Measurements from ENCODE around the gene TAS2R50.
"Not testable (repeated sequence)": the region's sequence is repeated elsewhere in the genome, so short reads cannot be mapped to it uniquely, and the experiment has no call there.

The TAS2R50 gene

GRCh38 chr12:10986812-10987211 lies at the start of gene TAS2R50:
Gene TAS2R50 (minus strand): TSS chr12:10986912. CDS start chr12:10986860, 52 bp downstream.
- DNase-seq (ENCODE audit: low read depth in 3 of 3), result no peak

- not testable (repeated sequence) for DNase-seq (ENCODE audit: low read depth in 3 of 3)
These were observed 47.2 kb upstream of the TAS2R50 start for GRCh38 chr12:11033959-11034358.

GRCh38 chr12:11031307-11031706 lies 44.6 kb upstream of the TAS2R50 start, which contains the start of gene TAS2R31:
Gene TAS2R31 (minus strand): TSS chr12:11031407. CDS start chr12:11031335, 72 bp downstream.
- no peak for DNase-seq (ENCODE audit: low read depth in 3 of 3)

- DNase-seq (ENCODE audit: low read depth in 3 of 3), result no peak
These were observed 39.4 kb upstream of the TAS2R50 start for GRCh38 chr12:11026118-11026517.

- DNase-seq (ENCODE audit: low read depth in 3 of 3), result no peak
These were observed 36.7 kb upstream of the TAS2R50 start for GRCh38 chr12:11023387-11023786.

- no peak for DNase-seq (ENCODE audit: low read depth in 3 of 3)
These were observed 35.8 kb upstream of the TAS2R50 start, which contains the start of gene TAS2R19 for GRCh38 chr12:11022520-11022919. Gene TAS2R19 (minus strand): TSS chr12:11022620. CDS start chr12:11022571, 49 bp downstream.

- no peak for DNase-seq (ENCODE audit: low read depth in 3 of 3)
These were observed 30.2 kb upstream of the TAS2R50 start for GRCh38 chr12:11016937-11017336.

GRCh38 chr12:11015775-11016430 lies 29.2 kb upstream of the TAS2R50 start:
- no peak for DNase-seq (ENCODE audit: low read depth in 3 of 3)

GRCh38 chr12:11014234-11014633 lies 27.5 kb upstream of the TAS2R50 start:
- DNase-seq (ENCODE audit: low read depth in 3 of 3), result no peak

GRCh38 chr12:11007608-11008007 lies 20.9 kb upstream of the TAS2R50 start:
- DNase-seq (ENCODE audit: low read depth in 3 of 3), result no peak

GRCh38 chr12:10998204-10998603 lies 11.5 kb upstream of the TAS2R50 start, which contains the start of gene TAS2R20:
Gene TAS2R20 (minus strand): TSS chr12:10998304. CDS start chr12:10997875, 429 bp downstream.
- no peak for DNase-seq (ENCODE audit: low read depth in 3 of 3)

- no peak for DNase-seq (ENCODE audit: low read depth in 3 of 3)
These were observed 7.6 kb upstream of the TAS2R50 start for GRCh38 chr12:10994307-10994706.

GRCh38 chr12:10989107-10989506 lies 2.4 kb upstream of the TAS2R50 start:
- DNase-seq (ENCODE audit: low read depth in 3 of 3), result no peak

GRCh38 chr12:10982244-10982643 lies 4.5 kb downstream of the TAS2R50 start:
- DNase-seq (ENCODE audit: low read depth in 3 of 3), result peak in 1 of 3 experiments; percentile 4

- DNase-seq (ENCODE audit: low read depth in 3 of 3), result no peak
These were observed 11.7 kb downstream of the TAS2R50 start for GRCh38 chr12:10974965-10975364.

- no peak for DNase-seq (ENCODE audit: low read depth in 3 of 3)
These were observed 17.8 kb downstream of the TAS2R50 start for GRCh38 chr12:10968765-10969456.

GRCh38 chr12:10967409-10967808 lies 19.3 kb downstream of the TAS2R50 start:
- no peak for DNase-seq (ENCODE audit: low read depth in 3 of 3)

- DNase-seq (ENCODE audit: low read depth in 3 of 3), result no peak
These were observed 20.4 kb downstream of the TAS2R50 start for GRCh38 chr12:10966314-10966713.

- DNase-seq (ENCODE audit: low read depth in 3 of 3), result no peak
These were observed 21.2 kb downstream of the TAS2R50 start for GRCh38 chr12:10965476-10965875.

- DNase-seq (ENCODE audit: low read depth in 3 of 3), result no peak
These were observed 26.5 kb downstream of the TAS2R50 start for GRCh38 chr12:10960211-10960610.

- no peak for DNase-seq (ENCODE audit: low read depth in 3 of 3)
These were observed 26.9 kb downstream of the TAS2R50 start for GRCh38 chr12:10959804-10960203.

- no peak for DNase-seq (ENCODE audit: low read depth in 3 of 3)
These were observed 29.0 kb downstream of the TAS2R50 start for GRCh38 chr12:10957741-10958140.

GRCh38 chr12:10956085-10956484 lies 30.6 kb downstream of the TAS2R50 start:
- DNase-seq (ENCODE audit: low read depth in 3 of 3), result no peak
